HG03432 (cell line): ENCODE data around the gene CCDC148.
"Not testable (repeated sequence)": the region's sequence is repeated elsewhere in the genome, so short reads cannot be mapped to it uniquely, and the experiment has no call there.

Experiments
- ATAC-seq: cut with Tn5 transposase; IDR thresholded peaks from one replicate; pipeline ENCODE4 v1.9.1; 2021; ENCODE audit warnings: mild to moderate bottlenecking, moderate library complexity; ENCODE audit not compliant: unreplicated experiment

CCDC148 gene

DNA sequence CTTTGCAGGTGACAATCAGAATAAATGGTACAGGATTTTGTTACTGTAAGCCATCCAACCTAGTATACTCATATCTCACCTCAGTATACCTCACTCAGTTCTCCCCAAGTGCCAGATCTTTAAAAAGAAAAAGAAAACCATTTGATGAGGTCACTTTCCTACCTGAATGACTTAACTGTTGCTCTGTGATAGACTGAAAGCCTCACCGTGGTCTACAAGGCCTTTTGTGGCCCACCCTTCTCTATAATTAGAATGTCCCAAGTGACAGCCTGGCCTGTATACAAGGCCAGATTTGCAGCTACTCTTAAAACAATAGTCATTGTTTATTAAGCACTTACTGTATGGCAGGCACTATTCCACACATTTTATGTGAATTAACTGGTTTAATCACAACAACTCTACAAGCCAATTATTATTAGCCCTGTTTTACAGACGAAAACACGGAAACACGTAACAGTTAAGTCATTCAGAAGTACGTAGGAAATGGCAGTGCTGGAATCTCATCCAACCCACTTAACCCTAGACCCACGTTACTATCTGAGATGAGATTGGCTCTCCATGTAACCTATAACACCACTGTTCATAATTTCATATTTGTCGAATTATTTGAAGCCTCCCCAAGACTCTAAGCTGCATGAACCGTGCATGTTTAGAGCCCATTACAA is 28.5 kb upstream of the CCDC148 start:
- no peak for ATAC-seq

DNA sequence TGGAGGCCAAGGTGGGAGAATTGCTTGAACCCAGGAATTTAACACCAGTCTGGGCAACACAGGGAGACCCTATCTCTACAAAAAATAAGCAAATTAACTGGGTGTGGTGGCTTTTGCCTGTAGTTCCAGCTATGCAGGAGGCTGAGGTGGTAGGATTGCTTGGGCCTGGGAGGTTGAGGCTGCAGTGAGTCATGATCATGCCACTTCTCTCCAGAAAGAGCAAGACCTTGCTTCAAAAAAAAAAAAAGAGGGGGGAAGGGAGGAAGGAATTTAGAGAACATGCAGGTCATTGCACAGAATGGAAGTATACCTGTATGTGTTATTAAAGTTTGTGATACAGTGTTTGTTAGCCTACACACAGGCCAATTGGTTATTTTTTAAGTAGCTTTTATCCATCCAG is 26.0 kb upstream of the CCDC148 start:
- ATAC-seq = no peak

DNA sequence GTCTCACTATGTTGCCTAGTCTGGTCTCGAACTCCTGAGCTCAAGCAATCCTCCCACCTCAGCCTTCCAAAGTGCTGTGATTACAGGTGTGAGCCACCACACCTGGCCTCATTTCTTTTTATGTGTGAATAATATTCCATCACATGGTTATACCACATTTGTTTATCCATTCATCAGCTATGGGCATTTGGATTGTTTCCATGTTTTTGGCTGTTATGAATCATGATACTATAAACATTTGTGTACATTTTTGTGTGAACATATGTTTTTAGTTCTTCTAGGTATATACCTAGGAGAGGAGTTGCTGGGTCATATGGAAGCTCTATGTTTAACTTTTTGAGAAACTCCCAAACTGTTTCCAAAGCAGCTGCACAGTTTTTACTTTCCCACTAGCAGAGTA is 24.6 kb upstream of the CCDC148 start:
- no peak for ATAC-seq

- no peak for ATAC-seq
Observed at GRCh38 chr2:158478816-158479215, 22.3 kb upstream of the CCDC148 start.

- no peak for ATAC-seq
Observed at GRCh38 chr2:158478237-158478636, 21.7 kb upstream of the CCDC148 start.

- no peak for ATAC-seq
Observed at GRCh38 chr2:158477202-158477601, 20.6 kb upstream of the CCDC148 start.

DNA sequence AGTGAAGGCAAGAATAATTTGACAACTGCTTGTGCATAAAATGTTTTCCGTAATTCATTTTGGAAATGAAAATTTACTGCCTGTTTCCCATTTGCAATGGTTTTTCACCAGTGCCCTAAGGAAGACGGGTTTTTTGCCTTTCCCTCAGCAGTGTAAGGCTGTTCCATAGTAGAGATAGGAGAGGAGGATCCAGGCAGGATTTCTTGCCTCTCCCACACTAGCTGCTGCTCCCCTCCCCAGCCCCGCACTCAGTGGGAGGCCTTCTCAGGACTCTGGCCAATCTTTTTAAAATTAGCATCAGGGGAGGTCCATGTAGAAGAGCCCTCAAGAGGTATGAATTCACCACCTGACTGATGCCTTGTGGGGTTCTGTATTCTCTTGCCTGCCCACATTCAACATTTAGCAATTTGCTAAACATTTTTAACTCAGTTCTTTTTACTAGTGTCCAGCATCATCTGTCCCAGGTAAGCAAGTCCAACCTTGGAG is 18.0 kb upstream of the CCDC148 start:
- ATAC-seq = not testable (repeated sequence)

- no peak for ATAC-seq
Observed at GRCh38 chr2:158473719-158474392, 17.3 kb upstream of the CCDC148 start.

GRCh38 chr2:158473300-158473699 is 16.7 kb upstream of the CCDC148 start:
- not testable (repeated sequence) for ATAC-seq

- not testable (repeated sequence) for ATAC-seq
Observed at GRCh38 chr2:158472829-158473228, 16.3 kb upstream of the CCDC148 start.

DNA sequence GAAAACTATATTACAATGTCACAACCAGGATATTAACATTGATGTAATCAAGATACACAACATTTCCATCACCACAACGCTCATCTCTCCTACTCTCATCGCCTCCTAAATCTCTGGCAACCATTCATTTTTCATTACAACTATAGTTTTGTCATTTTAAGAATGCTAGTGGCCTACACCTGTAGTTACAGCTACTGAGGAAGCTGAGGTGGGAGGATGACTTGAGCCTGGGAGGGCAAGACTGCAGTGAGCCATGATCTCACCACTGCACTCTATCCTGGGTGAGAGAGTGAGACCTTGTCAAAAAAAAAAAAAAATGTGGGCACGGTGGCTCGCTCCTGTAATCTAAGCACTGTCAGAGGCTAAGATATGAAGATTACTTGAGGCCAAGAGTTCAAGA is 10.7 kb upstream of the CCDC148 start:
- ATAC-seq = no peak

DNA sequence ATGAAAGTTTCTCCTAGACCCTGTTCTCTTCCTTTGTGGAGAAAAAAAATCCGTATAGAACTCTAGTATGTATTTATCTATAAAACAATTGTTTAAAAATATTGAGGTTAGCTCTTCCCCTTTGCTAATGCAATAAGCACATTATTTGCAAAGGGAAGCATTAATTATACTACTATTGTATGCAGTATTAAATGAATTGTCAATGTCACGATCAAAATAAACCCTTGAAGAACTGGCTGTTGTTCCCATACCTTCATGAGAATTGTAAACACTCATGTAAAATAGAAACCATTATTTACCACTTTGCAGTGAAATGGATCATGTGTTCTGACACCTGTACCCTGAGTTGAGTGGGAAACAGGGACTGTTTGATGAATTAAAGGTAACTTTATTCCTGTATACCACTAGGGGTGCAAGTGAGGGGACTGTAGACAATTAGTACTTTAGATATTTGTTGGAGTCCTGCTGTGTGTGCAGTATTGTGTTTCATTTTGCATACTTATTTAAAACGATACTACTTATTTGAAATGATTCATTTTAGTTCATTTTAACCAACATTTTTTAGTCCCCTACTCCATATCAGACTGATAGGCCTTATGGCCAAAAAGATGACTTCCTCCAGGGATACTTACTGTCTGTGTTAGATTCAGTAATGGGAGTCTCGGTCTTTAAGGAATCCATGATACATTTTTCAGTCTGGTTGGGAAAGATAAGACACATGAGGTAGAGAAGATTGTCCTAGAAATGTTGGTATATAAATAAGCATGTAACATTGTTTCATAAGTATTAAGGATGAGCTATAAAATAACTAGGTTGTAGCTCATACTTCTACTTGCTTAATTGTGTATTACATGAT is 8.1 kb upstream of the CCDC148 start:
- ATAC-seq = peak; percentile 78

DNA sequence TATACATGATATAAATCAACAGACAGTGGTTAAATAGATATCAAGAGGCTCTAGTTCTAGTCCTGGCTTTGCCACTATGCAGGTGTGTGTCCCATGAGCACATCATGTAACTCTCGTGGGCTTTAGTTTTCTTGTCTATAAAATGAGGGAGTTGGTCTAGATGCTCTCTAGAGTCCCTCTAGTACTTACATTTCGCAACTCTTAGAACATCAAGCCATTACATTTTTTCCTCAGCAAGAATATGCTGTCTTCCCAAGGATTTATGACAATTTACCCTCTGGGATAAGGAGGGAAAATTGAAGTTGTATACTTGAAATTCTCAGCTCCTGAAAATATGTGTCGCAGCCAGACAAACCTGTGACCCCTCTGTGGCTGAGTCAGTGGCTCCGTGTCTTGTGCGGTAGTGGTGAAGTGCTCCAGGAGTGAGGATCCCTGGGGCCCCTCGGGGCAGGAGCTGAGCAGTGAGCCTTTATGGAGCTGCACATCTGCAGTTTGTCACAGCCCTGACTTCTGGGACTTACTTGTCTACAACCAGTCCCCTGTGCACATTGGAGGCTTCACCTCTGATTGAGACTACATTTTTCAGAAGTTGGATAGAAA is 7.0 kb upstream of the CCDC148 start:
- ATAC-seq = no peak

- ATAC-seq = no peak
Observed at GRCh38 chr2:158460632-158461297, 4.2 kb upstream of the CCDC148 start.

- no peak for ATAC-seq
Observed at GRCh38 chr2:158459161-158460003, 2.8 kb upstream of the CCDC148 start.

- ATAC-seq = no peak
Observed at GRCh38 chr2:158458617-158458920, 2.0 kb upstream of the CCDC148 start.

DNA sequence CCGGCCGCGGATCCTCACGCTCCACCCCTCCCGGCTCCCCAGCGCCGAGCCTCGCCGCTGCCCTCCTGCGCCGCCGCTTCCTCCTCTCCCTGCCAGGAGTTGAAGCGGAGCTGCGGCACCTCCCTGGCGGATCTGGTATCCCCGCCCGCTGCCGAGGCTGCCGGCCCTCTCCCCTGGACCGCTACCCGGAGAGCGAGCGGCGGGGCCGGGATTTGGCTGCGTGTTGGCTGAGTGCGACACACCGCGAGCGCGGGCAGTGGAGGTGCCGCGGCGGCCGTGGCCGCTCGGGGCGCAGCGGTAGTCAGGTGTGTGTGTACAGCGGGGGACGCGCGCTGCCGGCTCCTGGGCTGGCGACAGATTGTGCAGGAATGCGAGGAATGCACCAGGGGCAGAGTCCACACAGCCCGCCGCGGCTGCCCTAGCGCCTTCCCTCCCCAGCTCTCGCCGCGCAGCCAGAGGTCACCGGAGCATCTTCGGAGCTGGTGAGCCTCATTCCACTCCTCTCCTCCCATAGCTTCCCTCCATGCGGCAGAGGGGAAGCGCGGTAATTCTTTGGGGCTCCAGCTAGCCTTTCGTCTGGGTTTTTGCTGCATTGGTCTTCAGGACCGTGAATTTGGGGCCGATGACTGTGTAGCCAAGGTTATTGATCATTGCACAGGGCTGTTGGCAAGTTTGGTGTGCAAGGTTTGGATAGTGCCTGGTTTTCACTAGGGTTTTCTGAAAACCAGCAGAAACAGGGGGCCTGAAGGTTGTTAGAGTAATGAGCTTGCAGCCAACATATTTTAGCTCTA is 1.5 kb upstream of the CCDC148 start:
- ATAC-seq = peak; percentile 55

GRCh38 chr2:158457092-158457825 is 706 bp upstream of the CCDC148 start:
- peak; percentile 36 for ATAC-seq
